ENCODE measurements around the gene DPYD.

Gene DPYD

DNA sequence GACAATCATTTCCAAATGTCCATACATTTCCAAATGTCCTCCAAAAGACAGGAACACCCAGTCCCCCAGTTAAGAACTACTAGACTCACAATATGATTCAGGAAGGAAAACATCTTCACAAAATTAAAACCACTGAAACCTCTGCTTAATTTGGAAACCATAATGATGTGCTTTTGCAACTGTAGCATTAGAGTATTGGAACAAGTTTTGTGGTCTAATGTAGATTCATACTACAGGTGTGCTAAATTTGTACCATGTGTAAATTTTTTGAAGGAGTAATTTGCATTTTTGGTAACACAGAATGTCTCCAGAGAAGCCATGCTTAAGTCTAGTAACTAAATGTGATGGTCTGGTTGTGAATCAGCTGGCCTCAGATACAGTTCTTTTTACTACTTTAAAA is 129.6 kb downstream of the DPYD start:
- DNase-seq (ENCODE audit: low read depth in 1 of 2, low spot score in 1 of 2) = no peak

DNA sequence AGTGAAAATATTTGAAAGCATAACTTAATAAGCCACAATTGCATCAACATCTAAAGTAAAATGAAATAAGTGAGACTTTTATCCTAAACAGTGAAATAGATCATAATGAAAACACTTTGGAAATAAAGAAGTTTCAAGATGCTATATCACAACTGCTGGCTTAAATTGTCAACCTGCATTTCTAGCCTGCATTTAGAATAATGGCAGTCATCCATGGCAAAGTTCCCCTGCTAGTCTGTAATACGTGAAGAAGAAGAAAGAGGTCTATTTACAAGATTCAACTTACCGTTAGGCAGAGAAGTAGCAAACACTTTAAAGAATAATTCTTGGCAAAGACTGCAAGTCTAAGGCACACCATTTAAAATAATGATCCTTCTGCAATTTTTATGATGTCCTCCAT is 133.6 kb downstream of the DPYD start:
- no peak for DNase-seq (ENCODE audit: low read depth in 1 of 2, low spot score in 1 of 2)

DNA sequence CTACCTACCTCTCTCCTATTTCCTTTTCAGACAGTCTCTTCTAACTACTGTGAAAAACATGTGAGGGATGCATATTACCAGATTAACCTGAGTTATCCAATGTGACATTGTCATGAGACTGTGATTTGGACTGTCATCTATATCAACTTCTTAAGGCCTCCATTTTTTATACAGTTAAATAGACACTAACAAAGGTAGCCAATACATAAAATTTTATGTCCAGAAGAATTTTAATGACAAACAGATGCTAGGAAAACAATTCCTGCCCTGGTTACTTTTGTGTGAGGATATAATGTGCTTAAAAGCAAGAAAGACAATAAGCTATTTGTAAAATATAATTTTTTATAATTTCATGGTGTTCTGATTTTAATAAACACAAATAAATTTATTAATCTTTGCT is 136.2 kb downstream of the DPYD start:
- no peak for DNase-seq (ENCODE audit: low read depth in 1 of 2, low spot score in 1 of 2)

DNA sequence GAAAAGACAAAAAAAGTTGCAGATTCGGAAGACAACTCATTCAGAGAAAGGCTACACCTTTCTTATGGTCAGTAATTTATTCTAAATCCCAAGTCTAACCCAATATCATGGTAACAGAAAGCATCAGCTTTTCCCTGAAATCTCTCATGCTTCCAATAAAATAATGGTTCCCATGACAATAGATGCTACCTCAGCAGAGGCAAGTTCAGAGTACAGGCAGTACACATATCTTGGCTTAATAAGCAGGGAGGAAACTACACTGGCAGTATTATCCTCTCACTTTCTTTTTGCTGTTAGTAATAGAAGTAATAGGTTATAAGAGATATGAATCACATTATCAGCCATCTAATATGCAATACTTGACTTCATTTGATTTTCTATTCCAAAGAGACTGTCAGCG is 137.1 kb downstream of the DPYD start:
- no peak for DNase-seq (ENCODE audit: low read depth in 1 of 2, low spot score in 1 of 2)

DNA sequence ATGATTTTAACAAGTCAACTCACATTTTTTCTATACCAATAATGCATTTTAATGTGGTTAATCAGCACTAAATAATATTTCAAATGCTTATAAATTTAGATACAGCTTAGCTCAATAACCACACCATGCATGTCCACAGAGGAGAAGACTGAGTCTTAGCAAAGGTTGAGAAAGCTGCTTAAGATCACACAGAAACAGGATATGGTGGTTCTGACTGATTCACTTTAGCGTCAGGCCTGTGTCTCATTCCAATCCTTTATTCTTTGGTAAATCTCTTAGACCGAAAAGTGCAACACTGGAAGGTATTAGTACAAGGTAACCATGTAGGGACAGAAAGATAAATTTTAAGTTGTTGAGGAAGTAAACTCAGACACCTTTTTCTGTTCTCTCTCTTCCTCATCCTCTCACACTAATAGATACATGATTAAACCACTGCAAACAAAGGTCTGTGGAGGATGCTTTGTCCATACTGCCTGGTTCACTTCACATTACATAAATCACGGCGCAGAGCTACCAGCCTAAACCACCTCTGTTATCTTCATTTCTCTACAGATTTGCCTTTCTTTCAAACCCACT is 139.0 kb downstream of the DPYD start:
- DNase-seq (ENCODE audit: low read depth in 1 of 2, low spot score in 1 of 2) = no peak

DNA sequence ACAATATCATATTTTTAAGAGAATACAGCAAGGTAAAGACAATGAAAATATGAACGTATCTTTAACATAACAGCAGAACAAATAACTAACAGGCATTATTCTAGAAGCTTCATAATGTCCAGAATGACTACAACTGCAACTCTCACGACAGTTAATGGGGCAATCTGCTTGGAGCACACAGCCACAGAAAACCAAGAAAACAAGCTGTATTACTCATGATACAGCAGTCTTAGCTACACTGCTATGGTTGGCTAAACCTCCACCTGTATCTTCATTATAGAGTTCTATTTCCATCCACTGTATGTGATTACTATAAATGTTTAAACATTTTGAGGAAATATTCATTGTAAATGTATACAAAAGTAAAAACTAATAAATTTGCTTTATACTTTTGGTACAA is 139.9 kb downstream of the DPYD start:
- DNase-seq (ENCODE audit: low read depth in 1 of 2, low spot score in 1 of 2) = no peak

DNA sequence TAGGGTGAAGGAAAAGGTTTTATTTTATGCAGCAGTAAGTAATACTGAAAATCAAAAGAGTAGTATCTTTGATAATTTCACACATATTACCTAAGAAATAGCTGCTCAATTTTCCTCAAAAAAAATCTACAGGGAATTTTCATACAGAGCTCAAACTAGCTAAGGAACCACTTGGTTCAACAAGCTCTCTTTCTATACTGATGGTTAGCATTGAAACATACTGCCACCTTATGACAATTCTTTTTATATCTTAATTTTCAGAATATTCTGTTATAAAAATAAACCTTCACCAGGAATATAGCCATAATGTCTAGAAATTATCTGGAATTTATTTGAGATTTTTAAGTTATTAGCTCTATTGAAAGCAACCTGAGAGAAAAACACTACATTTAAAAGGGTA is 142.1 kb downstream of the DPYD start:
- no peak for DNase-seq (ENCODE audit: low read depth in 1 of 2, low spot score in 1 of 2)

DNA sequence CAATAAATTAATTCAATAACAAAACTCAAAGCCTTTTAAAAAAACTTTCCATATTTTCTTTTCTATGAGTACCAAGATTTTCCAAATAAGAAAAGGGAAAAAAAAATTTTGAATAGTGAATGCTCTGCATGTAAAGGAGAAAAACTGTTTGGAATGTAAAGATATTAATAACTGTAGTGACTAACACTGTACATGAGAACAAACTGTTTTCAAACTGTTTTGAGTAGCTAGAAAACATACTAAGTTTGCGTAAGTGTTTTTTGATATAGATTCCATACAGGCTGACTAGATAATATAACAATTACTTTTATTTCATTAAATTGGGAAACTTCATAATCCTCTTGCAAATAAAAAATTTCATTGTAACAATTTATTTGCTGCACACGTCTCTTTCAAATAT is 150.5 kb downstream of the DPYD start:
- DNase-seq (ENCODE audit: low read depth in 1 of 2, low spot score in 1 of 2) = no peak

DNA sequence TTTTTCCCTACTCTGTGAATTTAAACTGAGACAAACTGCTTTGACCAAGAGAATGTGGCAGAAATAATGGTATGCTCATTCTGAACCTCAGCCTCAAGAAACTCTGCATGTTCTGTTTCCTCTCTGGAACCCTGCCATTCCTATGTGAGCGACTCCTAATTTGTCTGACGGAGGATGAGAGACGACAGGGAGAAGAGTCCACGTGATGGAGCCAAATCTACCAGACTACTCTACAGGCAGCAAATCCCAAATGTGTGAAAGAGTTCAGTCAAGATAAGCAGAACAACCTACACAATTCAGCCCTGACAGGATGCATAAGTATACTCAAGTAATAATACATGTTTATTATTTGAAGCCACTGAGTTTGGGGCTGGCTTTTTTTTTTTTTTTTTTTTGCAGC is 153.5 kb downstream of the DPYD start:
- DNase-seq (ENCODE audit: low read depth in 1 of 2, low spot score in 1 of 2) = no peak

DNA sequence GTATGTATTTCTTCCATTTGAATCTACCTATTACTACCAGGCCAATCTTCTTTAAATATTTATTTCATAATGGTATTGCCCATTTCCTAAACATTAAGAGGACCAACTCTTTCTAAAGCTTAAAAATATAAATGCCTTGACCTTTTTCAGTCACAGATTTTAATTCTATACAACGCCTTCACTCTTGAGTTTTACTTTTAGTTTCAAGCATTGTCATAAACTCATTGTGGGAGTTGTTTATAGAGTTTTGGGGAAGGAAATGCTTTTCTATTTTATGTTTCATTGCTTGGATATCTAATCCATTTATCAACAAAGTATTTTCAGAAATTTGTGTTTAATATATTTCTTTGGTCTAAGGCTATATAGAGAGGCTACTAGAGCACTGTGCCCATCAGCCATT is 155.8 kb downstream of the DPYD start:
- no peak for DNase-seq (ENCODE audit: low read depth in 1 of 2, low spot score in 1 of 2)

DNA sequence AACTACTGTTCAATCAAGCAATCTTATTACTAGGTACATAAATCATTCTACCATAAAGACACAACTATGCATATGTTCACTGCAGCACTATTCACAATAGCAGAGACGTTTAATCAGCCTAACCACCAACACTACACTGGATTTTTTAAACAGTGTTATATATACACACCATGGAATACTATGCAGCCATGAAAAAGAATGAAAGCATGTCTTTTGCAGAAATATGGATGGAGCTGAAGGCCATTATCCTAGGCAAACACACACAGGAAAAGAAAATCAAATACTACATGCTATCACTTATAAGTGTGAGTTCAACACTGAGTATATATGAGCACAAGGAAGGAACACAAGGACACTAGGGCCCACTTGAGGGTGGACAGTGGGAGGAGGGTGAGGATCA is 159.2 kb downstream of the DPYD start:
- DNase-seq (ENCODE audit: low read depth in 1 of 2, low spot score in 1 of 2) = no peak

DNA sequence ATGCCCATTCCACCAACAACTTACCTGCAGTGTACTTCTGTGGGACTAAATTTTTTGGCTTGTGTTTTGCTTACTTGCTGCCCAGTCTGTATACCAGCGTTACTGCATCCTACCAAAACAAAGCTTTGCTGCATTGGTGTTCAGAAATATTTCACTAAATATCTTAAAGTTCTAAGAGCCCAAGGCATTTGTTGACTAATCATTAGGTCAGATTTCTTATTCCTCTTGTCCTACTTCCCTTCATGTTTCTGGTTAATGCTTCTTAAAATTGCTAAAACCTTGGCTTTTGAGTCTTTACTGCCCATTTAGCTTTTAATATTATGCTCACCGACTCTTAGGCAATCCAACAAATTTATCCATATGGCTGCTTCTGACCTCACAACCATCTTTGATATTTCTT is 161.8 kb downstream of the DPYD start:
- DNase-seq (ENCODE audit: low read depth in 1 of 2, low spot score in 1 of 2) = no peak

DNA sequence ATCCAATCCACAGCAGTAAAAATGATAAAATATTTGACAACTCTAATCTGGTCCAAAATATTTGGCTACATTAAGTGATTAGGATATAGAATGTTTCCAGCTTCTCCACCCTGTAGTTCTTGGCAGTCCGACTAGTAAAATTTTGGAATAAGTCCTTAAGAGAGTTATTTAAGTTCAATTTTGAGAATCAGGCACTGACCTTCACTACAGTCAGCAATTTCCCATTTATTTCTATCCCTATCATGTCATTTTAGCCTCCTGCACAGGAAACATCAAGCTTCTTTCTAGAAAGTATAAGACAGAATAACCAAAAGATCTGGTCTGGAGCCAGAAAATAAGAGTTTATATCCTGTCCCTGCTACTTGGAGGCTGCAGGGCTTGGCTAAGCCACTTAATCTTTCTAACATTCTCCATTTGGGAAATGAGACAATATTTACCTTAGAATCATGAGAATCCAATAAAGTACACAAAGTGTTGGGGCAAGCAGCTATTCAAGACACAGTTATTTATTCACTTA is 162.2 kb downstream of the DPYD start:
- no peak for DNase-seq (ENCODE audit: low read depth in 1 of 2, low spot score in 1 of 2)

DNA sequence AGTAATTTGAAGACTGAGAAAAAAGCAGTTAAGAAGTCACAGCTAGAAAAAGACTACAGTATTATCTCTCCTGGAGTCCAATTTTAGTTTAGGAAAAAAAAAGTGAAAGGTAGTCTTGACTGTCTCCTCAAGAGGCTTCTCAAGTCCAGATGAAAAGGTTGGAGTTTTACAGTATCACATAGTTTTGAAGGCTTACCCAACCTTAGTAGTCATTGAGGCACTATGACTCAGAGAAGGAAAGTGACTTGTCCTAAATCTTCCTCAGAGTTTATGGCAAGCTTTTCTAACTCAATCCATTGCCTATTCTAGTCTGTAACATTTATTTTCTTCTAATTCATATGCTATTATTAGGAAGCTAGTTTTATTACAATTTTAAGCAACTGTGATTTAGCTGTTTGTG is 174.9 kb downstream of the DPYD start:
- DNase-seq (ENCODE audit: low read depth in 1 of 2, low spot score in 1 of 2) = no peak

DNA sequence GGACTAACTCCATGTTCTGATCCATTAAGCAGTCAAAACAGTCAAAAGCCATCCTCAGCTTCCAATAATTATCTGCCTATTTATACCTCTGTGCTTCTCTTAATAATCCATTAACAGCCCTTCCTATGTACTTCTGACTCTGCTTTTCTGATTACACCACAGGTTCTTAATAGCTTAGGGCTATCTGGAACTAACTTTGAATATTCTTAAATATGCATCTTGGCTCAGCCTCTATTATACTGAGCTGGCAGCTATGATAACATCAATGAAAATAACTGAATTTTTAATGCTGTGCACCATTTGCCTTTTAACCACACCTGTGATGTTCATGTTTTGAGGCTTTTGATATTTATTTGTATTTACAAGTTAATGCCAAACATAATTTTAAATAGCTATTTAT is 175.9 kb downstream of the DPYD start:
- DNase-seq (ENCODE audit: low read depth in 1 of 2, low spot score in 1 of 2) = no peak

DNA sequence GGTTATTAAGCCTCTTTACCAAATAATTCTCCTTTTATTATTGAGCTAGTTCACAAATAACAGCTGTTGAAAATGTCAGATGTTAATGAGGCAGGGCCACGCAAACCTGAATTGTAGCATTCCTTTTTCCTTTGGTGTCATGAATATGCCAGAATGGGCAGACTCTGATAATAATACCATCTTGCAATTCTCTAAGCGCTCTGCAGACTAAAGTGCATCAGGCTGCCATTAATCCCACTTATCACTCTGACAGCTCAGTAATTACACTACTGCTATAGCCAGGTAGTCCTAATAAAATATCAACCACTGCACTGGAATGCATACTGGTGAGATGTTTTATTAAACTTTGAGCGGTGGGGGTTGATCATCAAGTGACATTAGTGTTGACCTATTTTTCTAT is 177.7 kb downstream of the DPYD start:
- no peak for DNase-seq (ENCODE audit: low read depth in 1 of 2, low spot score in 1 of 2)

DNA sequence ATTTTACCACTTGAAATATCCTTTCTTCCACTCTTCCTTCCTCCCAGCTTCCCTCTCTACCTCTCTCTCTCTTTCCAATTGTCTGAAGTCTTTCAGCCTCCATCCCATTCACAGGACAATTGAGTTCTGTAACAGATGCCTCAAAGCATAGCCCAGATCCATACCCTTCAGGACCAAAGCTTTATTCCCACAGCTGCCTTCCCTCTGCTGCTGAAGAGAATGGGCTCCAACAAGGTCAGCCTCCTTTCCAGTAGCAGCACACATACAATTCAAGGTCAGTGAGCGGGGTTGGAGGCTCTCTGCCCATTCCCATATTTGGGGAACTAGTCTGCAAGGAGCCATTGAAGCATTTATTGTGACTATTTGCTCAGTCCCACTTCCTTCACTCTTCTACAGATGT is 179.9 kb downstream of the DPYD start:
- DNase-seq (ENCODE audit: low read depth in 1 of 2, low spot score in 1 of 2) = no peak

DNA sequence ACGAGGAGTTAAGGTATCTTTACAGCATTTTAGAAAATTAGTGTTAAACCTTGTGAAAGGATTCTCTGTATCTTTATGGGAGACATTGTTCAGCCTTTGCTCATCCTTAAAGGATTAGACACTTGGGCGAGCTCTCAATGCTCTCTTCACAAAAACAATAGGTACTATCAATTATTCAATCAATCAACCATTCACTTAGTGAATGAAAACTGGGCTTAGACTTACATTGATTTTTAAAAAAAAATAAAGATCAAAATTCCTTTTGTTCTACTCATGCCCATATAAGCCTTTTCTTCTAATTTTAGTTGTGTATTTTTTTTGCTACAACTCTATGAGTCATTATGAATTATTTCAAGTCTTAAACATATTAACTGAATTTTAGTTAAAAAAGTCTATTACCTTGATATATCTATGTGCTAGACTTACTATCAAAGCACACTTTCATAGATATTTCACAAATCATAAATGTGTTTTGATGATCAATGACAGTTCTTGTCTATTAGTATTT is 181.2 kb downstream of the DPYD start:
- DNase-seq (ENCODE audit: low read depth in 1 of 2, low spot score in 1 of 2) = no peak

DNA sequence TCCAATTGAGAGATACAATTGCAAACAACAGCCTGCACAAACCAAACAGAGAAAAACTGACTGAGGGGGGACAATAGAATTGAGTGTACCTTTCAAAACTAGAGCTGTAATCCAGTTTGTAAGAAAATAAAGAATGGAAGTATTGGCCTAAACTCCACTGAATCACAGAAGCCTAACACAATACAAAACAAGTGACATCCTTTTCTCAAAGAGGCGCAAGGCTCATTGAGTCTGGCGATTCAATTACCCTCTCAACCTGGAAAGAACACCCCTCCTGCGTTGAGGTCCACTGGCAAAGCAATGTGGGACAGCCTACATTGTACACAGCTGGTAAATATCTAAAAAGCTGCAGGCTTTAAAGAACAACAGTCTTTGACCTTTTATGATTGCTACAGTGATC is 182.6 kb downstream of the DPYD start:
- no peak for DNase-seq (ENCODE audit: low read depth in 1 of 2, low spot score in 1 of 2)

DNA sequence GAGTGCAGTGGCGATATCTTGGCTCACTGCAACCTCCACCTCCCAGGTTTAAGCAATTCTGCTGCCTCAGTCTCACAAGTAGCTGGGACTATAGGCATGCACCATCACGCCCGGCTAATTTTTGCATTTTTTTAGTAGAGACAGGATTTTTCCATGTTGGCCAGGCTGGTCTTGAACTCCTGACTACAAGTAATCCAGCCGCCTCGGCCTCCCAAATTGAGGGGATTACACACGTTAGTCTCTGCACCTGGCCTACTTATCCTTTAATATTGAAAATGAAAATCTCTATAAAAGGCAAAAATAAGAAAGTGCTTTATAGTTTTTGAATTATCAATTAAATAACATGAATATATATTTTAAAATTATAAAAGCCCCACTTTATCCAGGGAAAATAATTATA is 190.6 kb downstream of the DPYD start:
- DNase-seq (ENCODE audit: low read depth in 1 of 2, low spot score in 1 of 2) = no peak

DNA sequence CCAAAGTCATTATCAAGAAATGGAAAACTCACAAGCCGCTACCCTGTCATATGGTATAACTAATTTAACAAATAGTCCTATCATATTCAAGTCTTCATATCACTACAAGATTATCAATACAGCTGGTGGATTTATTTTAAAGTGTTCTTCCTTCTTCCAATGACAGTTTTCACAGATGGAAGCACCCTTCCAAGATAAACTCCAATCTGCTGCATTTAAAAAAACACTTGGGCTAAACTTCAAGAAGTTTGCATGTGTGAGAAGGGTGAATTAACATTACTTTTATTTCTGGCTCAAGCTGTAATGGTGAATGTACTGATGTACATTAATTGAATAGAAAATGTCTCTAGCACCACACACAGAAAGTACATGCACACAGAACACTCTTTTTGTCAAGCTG is 192.4 kb downstream of the DPYD start:
- DNase-seq (ENCODE audit: low read depth in 1 of 2, low spot score in 1 of 2) = no peak

DNA sequence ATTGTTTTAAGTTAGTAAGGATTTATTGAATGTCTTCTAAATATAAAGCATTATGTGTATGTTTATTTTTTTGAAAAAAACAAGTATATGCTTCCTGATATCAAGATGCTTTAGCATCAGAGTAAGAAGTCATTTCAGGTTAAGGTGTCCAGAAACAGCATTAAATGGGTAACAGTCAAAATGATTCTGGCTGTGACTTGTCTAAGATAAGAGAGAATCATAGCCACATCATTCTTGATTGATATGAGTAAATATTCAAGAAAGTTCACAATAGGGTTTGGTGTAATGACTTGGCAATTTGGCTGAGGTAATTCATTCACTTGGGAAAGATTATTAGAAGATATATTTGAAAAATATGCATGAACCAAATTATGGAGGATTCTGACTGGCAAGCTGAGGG is 193.8 kb downstream of the DPYD start:
- DNase-seq (ENCODE audit: low read depth in 1 of 2, low spot score in 1 of 2) = no peak

DNA sequence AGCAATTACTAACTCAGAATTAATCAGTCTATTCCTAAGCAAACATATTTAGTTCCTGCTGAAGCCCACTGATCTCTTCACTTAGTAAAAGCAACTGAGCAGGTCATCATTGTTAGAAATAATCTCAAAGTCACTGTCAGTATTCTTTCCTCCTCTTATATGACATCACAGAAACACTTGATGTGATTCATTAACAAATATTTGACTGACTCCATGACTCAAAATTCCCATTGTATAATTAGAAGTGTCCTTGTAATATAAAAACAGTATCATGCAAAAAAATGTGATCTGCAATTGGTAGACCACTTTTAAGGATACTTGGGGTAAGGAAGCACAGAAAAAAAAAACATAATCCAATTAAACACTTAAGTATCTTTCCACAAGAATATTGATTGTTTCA is 194.4 kb downstream of the DPYD start:
- no peak for DNase-seq (ENCODE audit: low read depth in 1 of 2, low spot score in 1 of 2)

DNA sequence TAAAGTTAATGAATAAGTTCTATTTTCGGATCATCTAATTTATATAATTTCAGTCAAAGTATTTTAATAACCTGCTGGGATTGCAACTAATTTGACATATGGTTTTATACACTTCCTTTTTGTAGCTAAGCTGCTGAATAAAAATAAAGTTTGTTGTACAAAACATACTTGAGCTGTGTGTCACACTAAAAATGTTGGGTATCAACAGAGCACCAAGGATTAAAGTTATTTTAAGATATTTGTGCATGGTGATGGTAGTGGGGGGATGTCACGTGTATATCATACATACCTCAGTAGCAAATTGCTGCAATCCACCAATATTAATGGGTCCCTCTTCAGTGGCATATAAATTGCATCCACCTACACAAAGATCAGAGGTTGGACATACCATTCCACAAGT is 199.6 kb downstream of the DPYD start:
- DNase-seq (ENCODE audit: low read depth in 1 of 2, low spot score in 1 of 2) = no peak

Measured in activated T-helper 1 cell treated with anti-CD3 and anti-CD28 coated beads, Interleukin-2, amount 50 U/mL, for 16 hours (primary cell).